ENCODE results near the gene CHKB. TPM values are rescaled to one million over a fixed set of nuclear protein-coding genes. Genes with fewer than 3 reads are reported as not detected.

CHKB gene
- total RNA-seq, 1 experiment from 2014 or later = 55.1 TPM

DNA sequence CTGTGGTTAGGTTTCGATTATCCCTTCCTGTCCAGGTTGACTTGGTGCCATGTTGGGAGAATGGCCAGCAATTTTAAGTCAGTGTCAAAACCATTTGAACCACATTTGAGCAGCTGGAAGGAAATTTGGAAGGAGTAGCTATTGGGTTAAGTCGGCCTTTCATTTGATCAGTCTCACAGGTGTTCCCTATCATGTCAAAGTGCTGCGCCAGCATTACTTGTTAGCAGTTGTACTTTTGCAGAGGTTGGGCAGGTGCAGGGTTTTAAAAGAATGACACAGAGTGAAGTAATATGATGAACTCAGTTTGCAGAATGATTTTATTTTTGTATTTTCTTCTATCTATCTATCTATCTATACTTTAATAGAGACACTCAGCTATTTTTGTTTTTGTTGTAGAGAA is 46.4 kb downstream of the CHKB start:
- no peak overlapping the region for H3K4me2 ChIP-seq (ENCODE audit: low read length)
- no peak for TF ChIP-seq ELF1 (IDR thresholded peaks at IDR 0.05; ENCODE audit: borderline replicate concordance, low read depth)
- no peak for TF ChIP-seq CTCF (IDR thresholded peaks at IDR 0.05 in 2 of 3, conservative IDR thresholded peaks at IDR 0.05 in 1 of 3; ENCODE audit: borderline replicate concordance in 1 of 3, insufficient read depth in 1 of 3, low read depth in 2 of 3, low read length in 2 of 3)
- TF ChIP-seq EZH2phosphoT487 (IDR thresholded peaks at IDR 0.05; ENCODE audit: borderline replicate concordance) = no peak
- TF ChIP-seq POLR2AphosphoS5 (IDR thresholded peaks at IDR 0.05; ENCODE audit: low read depth, low read length) = no peak
- TF ChIP-seq CBX3 (IDR thresholded peaks at IDR 0.05; ENCODE audit: low read depth) = no peak
- no peak for TF ChIP-seq CEBPB (IDR thresholded peaks at IDR 0.05; ENCODE audit: low read depth)
- TF ChIP-seq FOSL1 (IDR thresholded peaks at IDR 0.05; ENCODE audit: low read depth) = no peak
- no peak for TF ChIP-seq EZH2 (IDR thresholded peaks at IDR 0.05)
- no peak for TF ChIP-seq TCF7L2 (IDR thresholded peaks at IDR 0.05; ENCODE audit: borderline replicate concordance, extremely low read depth, insufficient read depth, insufficient read length)
- TF ChIP-seq, protein P1, sequence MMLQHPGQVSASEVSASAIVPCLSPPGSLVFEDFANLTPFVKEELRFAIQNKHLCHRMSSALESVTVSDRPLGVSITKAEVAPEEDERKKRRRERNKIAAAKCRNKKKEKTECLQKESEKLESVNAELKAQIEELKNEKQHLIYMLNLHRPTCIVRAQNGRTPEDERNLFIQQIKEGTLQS (IDR thresholded peaks at IDR 0.05) = no peak
- TF ChIP-seq, protein P2, sequence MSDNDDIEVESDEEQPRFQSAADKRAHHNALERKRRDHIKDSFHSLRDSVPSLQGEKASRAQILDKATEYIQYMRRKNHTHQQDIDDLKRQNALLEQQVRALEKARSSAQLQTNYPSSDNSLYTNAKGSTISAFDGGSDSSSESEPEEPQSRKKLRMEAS (IDR thresholded peaks at IDR 0.05) = no peak
- H3K36me3 ChIP-seq (ENCODE audit: control insufficient read depth in 1 of 2, insufficient read depth in 2 of 2, low read length in 2 of 2) = no peaks in the 10 kb centered on the region
- no peaks in the 10 kb centered on the region for H3K9me2 ChIP-seq (ENCODE audit: insufficient read depth)
- peaks cover 3 to 37% of the 10 kb centered on the region in 2 experiments; a peak in 3 of 4 replicates for H3K4me1 ChIP-seq (ENCODE audit: control insufficient read depth in 1 of 2, insufficient read depth in 2 of 2, low read length in 2 of 2)
- H3K9ac ChIP-seq (ENCODE audit: low read length) = no peak overlapping the region
- H4K20me1 ChIP-seq (ENCODE audit: insufficient read depth) = no peaks in the 10 kb centered on the region
- no peak overlapping the region for H3K4me3 ChIP-seq (replicated peaks in 1 of 2; ENCODE audit: low read depth in 1 of 2, low read length in 2 of 2)
- H3K27ac ChIP-seq (ENCODE audit: low read depth, low read length) = no peak overlapping the region
- CTCF ChIA-PET = no interaction called here
- H3K27me3 ChIP-seq (ENCODE audit: insufficient read depth, low read length) = no peaks in the 10 kb centered on the region
- intact Hi-C loops (cut with micrococcal nuclease) = no loop called here
- ATAC-seq (no peak), DNase-seq (ENCODE audit: low read depth, low spot score) (no peak)
- H3K9me3 ChIP-seq (ENCODE audit: control insufficient read depth in 1 of 2, insufficient read depth in 1 of 2, low read depth in 1 of 2, low read length in 2 of 2) = no peaks in the 10 kb centered on the region
- H2AFZ ChIP-seq (ENCODE audit: low read depth, low read length, poor library complexity, severe bottlenecking) = no peak overlapping the region
- no TSS peak for BruUV-seq (replicated peaks)
- POLR2A ChIA-PET = interaction anchor here (0.9 to 2.3 kb wide), 2 partner anchors 9 kb away, joined by 4 to 7 read pairs; partner anchors contain the start of gene KLHDC7B
- RAD21 ChIA-PET (ENCODE audit: low non-redundant PET in 1 of 2, low total read pairs in 2 of 2, uncharacterized antibody in 2 of 2, unreplicated experiment in 2 of 2) = no interaction called here
- H3K79me2 ChIP-seq (ENCODE audit: insufficient read depth, low read length) = no peaks in the 10 kb centered on the region
